Sigmoid colon (tissue), 3 donors: ENCODE measurements around the gene GMDS.

Experiments used
- CTCF ChIP-seq, 4 experiments: fragments of 450-650 bp in 3 of 4; fragments of 200-600 bp in 1 of 4; IDR thresholded peaks; one replicate each; pipeline ENCODE4 v1.5.1; 2016 to 2019; ENCODE audit warnings: antibody characterized with exemption in 4 of 4, mild to moderate bottlenecking in 3 of 4, moderate library complexity in 2 of 4
- POLR2A ChIP-seq, 2 donors: fragments of 450-650 bp; IDR thresholded peaks; one replicate each; pipeline ENCODE4 v1.6.1; 2016; ENCODE audit warnings: antibody characterized with exemption in 2 of 2, mild to moderate bottlenecking in 2 of 2, moderate library complexity in 2 of 2

GRCh38 chr6:2155206-2155605 lies 90.2 kb downstream of the GMDS start:
- TF ChIP-seq CTCF (IDR thresholded peaks at IDR 0.05) = no peak
- TF ChIP-seq POLR2A (IDR thresholded peaks at IDR 0.05) = no peak
